Retinal pigment epithelial cell (primary cell): ENCODE results near the gene CCM2.

ENCODE experiments used
- DNase-seq: peaks from one replicate; pipeline ENCODE4 v3.0.0-alpha.2; 2010; ENCODE audit warnings: low read depth
- H3K4me3 ChIP-seq: 2 replicates; pipeline ENCODE4 v1.5.1; 2011; ENCODE audit warnings: mild to moderate bottlenecking, low read length, control low read depth, moderate library complexity
- TF ChIP-seq, protein P1 (sequence below): conservative IDR thresholded peaks from 2 replicates; pipeline ENCODE4 v1.5.1; 2011; ENCODE audit warnings: low read depth, low read length, control low read depth, inconsistent platforms

Gene CCM2

DNA sequence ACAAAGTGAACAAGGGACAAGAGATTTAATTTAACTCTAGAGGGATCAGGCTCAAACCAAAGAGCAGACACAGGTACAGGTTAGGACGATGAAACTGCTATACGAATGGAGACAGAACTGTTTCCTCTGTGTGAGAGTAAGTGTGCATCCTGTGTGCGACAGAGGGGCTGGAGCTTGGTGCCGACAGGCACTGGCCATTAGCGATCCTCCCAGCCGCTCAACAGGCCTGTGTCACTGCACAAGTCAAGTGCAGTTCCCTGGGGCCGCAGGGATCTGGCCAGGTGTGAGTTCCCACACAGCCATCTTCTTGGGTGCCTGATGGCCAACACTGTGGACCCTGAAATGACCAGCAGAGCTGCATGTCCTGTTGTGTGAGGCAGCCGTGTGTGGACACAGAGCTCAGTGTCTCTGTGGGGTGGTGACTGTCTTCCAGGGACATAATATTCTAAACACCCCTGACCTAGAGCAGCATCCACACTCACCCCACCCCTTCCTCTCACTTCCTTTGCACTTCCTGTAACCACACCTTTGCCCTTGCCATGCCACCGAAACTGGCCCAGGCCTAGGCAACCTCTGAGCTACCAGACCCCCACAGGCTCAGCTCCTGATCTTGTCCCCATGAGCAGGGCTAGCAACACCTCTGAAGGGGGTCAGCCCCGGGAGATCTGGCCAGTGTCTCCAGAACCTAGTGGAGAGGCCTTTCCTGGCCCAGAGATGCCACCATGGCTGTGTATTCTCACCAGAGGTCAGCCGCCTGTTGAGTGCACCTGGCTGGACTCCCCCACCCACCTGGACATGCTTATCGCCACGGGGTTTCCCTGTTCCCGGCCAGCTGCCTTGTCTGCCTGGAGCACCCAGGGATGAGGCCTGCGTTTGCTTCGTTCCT, 123.2 kb downstream of the CCM2 start:
- no peak overlapping the region for H3K4me3 ChIP-seq
- DNase-seq, result no peak
- TF ChIP-seq, protein P1, sequence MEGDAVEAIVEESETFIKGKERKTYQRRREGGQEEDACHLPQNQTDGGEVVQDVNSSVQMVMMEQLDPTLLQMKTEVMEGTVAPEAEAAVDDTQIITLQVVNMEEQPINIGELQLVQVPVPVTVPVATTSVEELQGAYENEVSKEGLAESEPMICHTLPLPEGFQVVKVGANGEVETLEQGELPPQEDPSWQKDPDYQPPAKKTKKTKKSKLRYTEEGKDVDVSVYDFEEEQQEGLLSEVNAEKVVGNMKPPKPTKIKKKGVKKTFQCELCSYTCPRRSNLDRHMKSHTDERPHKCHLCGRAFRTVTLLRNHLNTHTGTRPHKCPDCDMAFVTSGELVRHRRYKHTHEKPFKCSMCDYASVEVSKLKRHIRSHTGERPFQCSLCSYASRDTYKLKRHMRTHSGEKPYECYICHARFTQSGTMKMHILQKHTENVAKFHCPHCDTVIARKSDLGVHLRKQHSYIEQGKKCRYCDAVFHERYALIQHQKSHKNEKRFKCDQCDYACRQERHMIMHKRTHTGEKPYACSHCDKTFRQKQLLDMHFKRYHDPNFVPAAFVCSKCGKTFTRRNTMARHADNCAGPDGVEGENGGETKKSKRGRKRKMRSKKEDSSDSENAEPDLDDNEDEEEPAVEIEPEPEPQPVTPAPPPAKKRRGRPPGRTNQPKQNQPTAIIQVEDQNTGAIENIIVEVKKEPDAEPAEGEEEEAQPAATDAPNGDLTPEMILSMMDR, result no peak

DNA sequence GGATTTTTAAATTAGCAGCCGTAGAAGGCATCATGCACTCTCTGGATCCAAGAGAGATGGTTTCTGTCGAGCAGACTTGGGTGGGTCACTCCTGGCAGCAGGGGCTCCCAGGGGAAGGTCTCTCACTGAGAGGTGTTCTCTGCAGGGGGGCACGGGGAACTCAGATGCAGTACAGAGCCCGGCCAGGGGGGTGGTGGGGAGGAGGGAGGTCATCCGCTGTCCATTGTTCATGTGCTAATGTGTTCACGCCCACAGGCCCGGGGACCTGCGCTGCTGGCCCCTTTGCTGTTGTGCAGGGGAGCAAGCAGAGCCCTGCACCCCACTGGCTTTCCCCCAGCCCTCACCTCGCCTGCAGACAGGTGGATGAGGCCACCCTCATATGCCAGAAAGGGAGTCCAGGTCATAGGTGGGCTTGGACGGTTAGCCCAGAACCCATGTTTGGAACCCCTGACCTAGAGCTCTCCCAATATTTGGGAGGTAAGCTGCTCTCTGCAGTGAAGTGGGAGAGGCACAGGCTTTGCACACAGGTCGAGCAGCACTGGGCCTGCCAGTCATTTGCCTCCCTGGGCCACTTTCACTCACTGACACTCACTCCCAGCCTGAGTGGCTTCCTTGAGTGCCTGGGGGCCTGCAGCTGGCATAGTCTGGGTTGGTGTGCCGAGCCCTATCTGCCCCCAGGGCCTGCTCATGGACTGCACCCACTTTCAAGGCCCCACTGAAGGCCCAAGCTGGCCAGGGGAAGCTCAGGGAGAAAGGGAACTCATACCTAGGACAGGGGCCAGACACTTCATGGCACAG, 124.1 kb downstream of the CCM2 start:
- H3K4me3 ChIP-seq, result no peak overlapping the region
- TF ChIP-seq, protein P1, result no peak
- DNase-seq, result no peak

GRCh38 chr7:45125193-45125904, 125.3 kb downstream of the CCM2 start:
- no peak for DNase-seq
- no peak overlapping the region for H3K4me3 ChIP-seq
- TF ChIP-seq, protein P1, result no peak
